Cardiac atrium fibroblast (primary cell): Measurements from ENCODE around the gene BCO2. TPM values are rescaled to one million over a fixed set of nuclear protein-coding genes. Genes with fewer than 3 reads are reported as not detected.

Experiments
- total RNA-seq: library from RNA; depleted of rRNA; stranded (reverse); fragments of >200 nt; gene quantifications from 2 replicates; pipeline ENCODE4 v1.2.3, GENCODE V29; 2015

BCO2 gene
- 0.72 and 1.8 TPM in 2 replicates for total RNA-seq

GRCh38 chr11:112174789-112175598 lies at the start of gene BCO2:
Gene BCO2 (plus strand): TSS chr11:112175512. CDS start chr11:112175602, 90 bp downstream.

GRCh38 chr11:112163875-112164685 lies 11.2 kb upstream of the BCO2 start, which contains the start of gene IL18:
Gene IL18 (minus strand): TSS chr11:112164094. CDS start chr11:112155053, 9,041 bp downstream.

GRCh38 chr11:112167145-112167544 lies 8.2 kb upstream of the BCO2 start, which contains the start of gene TEX12:
Gene TEX12 (plus strand): TSS chr11:112167372. CDS start chr11:112169269, 1,897 bp downstream.

GRCh38 chr11:112226062-112226830 lies 50.9 kb downstream of the BCO2 start, which contains the start of gene PTS:
Gene PTS (plus strand): TSS chr11:112226428. CDS start chr11:112226444, 16 bp downstream.

GRCh38 chr11:112260490-112260889 lies 85.2 kb downstream of the BCO2 start, which contains the start of gene PLET1:
Gene PLET1 (minus strand): TSS chr11:112260860. CDS start chr11:112260589, 271 bp downstream.

Other genes with a start within 250 kb of the BCO2 start
- 12.5 and 15.2 TPM in 2 replicates for gene DIXDC1, start 238.2 kb upstream of the BCO2 start, total RNA-seq
- gene DLAT, start 150.1 kb upstream of the BCO2 start, total RNA-seq: 29.1 and 30.5 TPM in 2 replicates
- gene PIH1D2, start 101.5 kb upstream of the BCO2 start, total RNA-seq: 0.18 and 0.32 TPM in 2 replicates
- gene NKAPD1, start 101.2 kb upstream of the BCO2 start, total RNA-seq: 13.9 and 14.7 TPM in 2 replicates
- gene TIMM8B, start 88.8 kb upstream of the BCO2 start, total RNA-seq: 56.1 and 59.9 TPM in 2 replicates
- 85.4 and 87.9 TPM in 2 replicates for gene SDHD, start 88.6 kb upstream of the BCO2 start, total RNA-seq
- 3.6 TPM in 1 of 2 replicates, not detected in the other for gene IL18, start 11.4 kb upstream of the BCO2 start, total RNA-seq
- not detected in 2 replicates for gene TEX12, start 8.1 kb upstream of the BCO2 start, total RNA-seq
- gene PTS, start 50.9 kb downstream of the BCO2 start, total RNA-seq: 21.5 and 26.6 TPM in 2 replicates
- gene PLET1, start 85.3 kb downstream of the BCO2 start, total RNA-seq: not detected in 2 replicates